NCI-H1930 (cell line): ENCODE results near the gene TWSG1.
"Not testable (repeated sequence)": the region's sequence is repeated elsewhere in the genome, so short reads cannot be mapped to it uniquely, and the experiment has no call there.

Experiments used
- DNase-seq, 2 experiments: peaks; one replicate each; lab custom pipeline; 2025; lab: John Stamatoyannopoulos, UW

TWSG1 gene

DNA sequence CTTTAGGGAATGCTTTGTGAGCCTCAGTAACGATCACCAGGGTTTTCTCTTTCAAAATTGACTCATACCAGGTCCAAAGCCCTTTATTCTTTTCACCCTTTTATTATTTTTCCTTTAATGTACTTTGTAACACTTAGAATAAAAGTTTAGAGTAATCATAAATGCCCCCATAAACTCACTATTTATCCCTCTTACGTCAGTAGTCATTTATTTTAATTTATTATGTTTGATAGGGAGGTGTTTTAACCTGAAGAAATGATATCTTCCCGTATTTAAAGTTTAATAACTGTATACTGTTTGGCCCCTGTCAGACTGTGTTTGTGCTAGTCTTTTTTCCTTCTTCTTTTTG, 1.1 kb downstream of the TWSG1 start:
- DNase-seq: no peak

DNA sequence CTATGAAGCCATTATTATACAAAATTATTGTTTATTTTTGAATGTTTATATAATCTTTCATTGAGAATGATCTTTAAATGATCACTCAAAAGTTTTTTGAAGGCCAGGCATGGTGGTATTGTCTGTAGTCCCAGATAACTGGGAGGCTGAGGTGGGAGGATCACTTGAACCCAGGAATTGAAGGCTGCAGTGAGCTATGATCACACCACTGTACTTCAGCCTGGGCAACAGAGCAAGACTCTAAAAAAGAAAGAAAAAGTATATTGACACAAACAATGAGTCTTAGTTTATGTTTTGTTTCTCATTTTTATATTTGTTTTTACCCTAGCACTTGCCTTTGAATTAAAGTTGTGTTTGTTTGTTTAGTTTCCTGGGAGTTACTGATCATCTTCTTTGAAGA, 2.3 kb downstream of the TWSG1 start:
- no peak for DNase-seq

DNA sequence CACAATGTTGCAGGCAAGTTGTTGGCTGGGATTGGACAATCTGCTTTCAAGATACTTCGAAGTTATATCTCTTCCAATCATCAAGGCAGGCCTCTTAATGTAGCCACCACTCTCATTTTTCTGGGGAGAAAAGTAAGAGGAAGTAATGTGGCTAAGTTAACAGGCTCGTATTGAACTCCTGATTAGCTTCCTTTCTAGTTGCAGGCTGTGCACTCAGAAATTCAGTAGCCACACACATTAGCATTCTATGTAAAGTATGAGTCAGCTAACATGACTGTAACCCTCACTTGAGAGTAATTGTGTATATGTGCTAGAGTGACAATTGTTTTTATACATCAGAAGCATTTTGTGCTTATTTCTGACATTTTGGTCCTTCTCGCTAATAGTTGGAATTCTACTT, 3.3 kb downstream of the TWSG1 start:
- DNase-seq: no peak

DNA sequence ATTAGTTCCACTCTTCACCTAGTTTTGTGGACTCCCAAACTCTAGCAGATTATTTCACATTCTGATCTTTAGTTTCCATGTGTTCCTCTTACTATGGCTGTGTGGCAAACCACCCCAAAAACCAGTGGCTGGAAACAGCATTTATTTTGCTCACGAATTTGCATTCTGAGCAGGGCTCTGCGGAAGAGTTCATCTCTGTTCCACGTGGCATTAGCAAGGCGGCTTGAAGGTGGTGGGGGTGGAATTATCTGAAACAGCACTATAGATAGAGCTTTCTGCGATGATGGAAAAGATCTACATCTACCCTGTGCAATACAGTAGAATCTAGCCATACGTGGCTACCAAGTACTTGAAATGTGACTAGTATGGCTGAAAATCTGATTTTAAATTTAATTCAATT, 5.9 kb downstream of the TWSG1 start:
- DNase-seq: no peak

DNA sequence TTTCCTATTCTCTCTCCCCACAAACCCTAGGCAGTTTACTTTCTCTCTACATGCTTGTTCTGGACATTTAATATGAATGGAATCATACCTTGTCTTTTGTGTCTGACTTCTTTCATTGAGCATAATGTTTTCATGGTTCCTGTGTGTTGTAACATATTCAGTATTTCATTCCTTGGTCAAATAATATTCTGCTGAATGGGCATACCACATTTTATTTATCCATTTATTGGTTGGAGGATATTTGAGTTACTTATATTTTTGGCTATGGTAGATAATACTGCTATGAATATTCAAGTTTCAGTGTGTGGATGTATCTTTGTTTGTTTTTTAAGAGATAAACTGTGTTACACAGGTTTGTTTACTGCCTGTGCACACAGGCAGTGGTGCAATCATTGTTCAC, 9.0 kb downstream of the TWSG1 start:
- DNase-seq: no peak

DNA sequence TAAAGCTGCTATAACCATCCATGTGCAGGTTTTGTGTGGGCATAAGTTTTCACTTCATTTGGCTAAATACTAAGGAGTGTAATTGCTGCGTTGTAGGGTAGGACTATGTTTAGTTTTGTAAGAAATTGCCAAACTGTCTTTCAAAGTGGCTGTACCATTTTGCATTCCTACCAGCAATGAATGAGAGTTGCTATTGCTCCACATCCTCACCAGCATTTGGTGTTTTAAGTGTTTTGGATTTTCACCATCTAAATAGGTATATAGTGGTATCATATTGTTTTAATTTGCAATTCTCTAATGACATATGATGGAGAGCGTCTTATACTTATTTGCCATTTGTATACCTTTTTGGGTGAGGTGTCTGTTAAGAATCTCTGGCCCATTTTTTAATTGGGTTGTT, 12.2 kb downstream of the TWSG1 start:
- no peak for DNase-seq

DNA sequence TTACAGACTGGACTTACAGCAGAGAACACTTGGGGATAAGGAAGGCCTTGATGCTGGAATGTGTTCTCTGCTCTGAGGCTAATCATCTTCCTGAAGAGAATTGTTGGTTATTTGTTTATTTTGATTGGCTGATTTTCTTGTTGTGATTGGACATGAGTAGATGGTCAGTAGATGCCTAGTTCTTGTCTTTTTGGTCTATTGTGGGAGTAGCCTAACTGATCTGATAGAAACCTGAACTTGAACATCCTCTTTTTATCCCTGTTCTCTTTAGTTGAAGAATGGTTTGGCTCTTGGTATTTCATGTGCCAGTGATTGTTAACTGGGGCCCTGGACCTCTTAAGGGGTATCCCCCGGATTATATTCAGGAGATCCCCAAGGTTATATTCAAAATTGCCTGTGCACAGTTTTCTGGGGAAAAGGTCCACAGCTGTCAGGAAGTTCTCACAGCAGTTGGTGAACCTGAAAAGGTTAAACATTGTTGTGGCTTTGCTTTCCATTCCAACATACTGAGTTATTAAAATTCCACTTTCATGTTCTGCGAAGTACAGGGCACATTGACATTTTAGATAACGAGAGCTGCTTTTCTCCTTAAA, 13.6 kb downstream of the TWSG1 start:
- DNase-seq: no peak

DNA sequence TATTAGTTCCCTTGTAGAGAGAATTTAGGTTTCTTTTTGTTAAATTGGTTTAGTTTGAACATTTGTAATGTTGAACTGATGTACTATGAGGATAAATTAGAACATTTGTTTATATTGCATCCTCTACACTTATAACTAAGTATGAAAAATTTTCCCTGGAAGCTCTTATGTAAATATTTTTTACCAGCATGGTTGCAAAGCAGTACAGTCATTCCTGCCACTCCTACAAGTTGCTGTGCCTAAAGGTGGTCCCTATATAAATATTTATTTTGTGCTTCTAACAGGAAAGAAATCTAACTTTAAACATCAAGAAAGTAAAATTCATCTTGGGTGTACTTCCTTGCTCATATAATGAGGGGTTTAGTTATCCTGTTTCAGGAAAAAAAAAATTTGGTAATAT, 14.2 kb downstream of the TWSG1 start:
- DNase-seq: no peak

DNA sequence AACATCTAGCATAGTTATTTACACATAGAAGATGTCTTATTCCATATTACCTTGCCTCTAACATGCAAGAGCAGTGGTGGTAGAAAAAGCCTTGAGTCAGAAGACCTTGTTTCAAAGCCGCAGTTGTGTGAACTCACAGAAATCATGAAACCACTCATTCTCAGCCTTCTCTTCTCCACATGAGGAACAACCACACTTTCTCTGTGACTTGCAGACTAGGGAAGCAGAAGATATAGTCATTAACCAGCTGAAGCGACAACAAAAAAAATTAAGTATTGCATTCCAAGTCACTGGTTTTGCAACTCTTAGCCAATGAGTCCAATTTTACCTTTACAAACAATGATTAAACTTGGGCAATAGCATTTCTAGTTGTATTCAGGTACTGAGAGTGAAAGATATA, 19.0 kb downstream of the TWSG1 start:
- no peak for DNase-seq

DNA sequence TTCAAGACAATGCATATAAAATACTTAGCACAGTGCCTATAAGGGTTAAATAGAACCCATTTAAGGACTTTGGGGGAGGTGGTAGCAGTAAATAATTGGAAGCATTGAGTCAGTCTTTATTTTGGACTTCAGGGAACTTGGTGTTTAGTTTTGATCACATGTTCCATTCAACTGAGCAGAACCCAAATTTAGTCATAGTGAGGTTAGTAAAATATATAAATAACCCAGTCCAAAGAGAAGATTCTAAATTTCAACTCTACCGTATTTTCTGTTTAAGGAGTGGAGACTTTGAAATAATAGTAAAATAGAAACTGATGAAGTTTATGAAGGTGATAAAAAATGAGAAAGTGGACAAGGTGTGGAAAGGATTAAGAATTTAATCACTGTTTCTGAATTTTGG, 19.7 kb downstream of the TWSG1 start:
- DNase-seq: no peak

DNA sequence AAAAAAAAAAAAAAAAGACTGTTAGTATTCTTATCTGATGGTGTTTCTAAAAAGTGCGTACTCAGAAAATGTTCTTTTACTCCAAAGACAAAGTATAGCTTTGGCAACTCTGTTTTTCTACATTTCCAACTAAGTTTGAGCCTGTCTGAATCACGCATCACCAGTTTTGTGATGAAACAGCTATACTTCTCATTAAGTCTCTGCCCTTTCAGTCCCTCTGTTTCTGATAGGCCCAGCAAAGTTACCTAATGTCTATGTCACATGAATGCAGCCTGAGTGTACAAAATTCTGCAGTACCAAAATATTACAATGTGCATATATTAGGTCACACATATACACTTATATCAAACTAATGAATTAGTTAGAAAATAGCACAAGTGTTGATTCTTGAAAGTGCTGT, 22.4 kb downstream of the TWSG1 start:
- no peak for DNase-seq

DNA sequence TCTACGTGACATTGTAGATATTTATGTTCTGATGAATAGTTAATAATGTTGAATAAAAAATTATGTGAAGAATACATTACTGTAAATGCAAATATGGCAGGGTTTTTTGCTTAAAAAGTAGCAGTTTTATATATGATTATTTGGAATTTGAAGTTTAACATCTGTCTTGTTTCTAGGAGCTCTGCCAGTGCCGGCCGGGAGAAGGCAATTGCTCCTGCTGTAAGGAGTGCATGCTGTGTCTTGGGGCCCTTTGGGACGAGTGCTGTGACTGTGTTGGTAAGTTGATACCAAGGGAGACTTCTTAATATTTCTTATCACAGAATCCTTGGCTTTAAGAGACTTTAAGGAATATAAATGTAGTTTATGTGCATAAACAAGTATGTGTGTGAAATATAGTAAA, 25.2 kb downstream of the TWSG1 start:
- no peak for DNase-seq

DNA sequence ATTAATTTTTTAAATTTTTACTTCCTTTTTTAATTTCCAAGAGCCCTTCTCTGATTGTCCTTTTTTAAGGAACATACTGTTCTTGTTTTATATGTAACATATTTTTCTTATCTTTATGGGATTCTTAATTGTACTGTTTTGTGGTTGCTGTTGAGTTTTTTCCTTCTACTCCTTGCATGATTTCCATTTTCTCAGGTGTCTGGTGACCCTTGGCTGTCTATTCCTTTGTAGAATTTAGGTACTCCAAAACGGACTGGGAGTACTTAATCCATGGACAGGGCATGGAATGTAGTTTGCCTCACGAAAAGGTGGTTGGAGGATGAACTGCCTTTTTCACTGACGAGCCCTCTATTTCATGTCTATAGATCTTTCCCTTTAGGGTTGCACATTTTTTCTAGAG, 26.6 kb downstream of the TWSG1 start:
- DNase-seq: no peak

DNA sequence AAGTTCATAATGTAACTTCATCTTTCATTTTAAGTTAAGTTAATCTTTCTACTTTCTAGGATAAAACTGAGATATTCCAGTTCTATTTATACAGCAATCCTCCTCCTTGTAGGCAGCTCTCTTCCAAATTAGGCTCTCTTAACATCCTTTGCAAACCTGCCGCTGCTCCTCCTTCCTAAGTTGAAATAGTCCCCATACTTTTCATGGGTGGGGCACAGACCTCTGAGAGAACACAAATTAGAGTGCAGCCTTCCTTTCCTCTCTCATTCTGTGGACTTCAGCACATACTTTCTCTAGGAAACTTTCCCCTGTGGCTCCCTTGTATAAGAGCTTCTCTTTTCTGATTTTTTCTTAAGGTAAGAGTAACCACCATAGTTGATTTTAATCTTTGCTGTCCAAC, 28.3 kb downstream of the TWSG1 start:
- no peak for DNase-seq

DNA sequence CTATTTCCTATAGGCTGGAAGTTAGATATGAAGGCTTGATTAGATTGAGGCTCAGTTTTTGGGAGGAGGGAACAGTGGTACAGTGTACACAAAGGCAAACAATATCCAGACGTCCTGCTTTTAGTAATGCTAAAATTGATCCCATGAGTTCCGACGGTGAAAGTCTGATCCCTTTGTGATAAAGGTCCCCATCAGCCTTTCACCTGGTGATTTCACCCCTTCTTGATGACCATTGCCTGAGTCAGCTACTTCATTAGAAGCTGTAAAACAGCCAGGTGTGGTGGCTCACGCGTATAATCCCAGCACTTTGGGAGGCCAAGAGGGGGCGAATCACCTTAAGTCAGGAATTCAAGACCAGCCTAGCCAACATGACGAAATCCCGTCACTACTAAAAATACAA, 29.7 kb downstream of the TWSG1 start:
- DNase-seq: no peak

DNA sequence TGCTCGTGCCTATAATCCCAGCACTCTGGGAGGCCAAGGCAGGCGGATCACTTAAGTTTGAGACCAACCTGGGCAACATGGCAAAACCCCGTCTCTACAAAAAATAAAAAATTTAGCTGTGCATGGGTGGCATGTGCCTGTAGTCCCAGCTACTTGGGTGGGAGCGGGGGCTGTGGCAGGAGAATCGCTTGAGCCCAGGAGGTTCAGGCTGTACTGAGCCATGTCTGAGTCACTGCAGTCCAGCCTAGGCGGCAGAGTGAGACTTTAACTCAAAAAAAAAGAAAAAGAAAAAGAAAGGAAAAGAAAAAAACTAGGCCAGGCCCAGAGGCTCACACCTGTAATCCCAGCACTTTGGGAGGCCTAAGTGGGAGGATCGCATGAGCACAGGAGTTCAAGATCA, 30.8 kb downstream of the TWSG1 start:
- DNase-seq: no peak

DNA sequence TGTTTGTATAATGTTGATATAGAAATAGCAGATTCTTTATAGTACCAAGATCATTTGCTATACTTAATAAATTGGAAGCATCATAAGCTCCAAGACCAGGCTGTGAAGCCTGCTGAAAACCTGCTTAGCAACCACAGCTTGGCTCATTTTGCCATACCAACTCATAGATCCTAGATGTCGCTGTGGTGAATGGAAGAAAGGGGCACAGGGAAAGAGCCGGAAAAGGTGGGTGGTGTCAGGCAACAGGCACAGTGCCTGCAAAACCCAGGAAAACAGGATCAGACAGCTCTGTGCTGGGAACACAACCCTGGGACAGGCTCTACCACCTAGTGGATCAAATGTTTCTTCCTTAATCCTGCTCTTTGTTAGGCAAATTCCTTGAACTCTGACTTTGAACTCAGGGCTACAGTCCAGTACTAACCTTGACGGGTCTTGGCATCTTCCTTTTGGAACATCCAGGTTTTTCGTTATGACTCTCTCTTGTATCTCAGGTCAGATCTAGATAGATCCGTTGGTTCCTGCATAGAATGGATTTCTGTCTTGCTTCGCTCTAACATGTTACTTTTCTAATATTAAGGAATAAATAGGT, 31.6 kb downstream of the TWSG1 start:
- DNase-seq: no peak

DNA sequence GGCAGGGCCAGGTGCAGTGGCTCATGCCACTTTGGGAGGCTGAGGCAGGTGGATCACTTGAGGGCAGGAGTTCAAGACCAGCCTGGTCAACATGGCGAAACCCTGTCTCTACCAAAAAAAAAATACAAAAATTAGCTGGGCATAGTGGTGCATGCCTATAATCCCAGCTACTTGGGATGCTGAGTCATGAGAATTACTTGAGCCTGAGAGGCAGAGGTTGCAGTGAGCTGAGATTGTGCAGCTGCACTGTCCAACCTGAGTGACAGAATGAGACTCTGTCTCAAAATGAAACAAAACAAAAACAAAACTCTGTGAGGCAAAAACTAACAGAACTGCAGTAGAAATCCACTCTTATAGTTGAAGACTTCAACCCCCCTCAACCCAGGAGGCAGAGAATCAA, 38.7 kb downstream of the TWSG1 start:
- not testable (repeated sequence) for DNase-seq

DNA sequence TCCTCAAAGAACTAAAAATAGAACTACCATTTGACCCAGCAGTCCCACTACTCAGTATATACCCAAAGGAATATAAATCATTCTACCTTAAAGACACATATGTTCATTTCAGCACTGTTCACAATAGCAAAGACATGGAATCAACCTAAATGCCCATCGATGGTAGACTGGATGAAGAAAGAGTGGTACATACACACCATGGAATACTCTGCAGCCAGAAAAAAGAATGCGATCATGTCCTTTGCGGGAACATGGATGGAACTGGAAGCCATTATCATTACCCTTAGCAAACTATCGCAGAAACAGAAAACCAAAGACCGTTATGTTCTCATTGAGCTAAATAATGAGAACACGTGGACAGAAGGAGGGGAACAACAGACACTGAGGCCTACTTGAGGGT, 44.5 kb downstream of the TWSG1 start:
- no peak for DNase-seq

DNA sequence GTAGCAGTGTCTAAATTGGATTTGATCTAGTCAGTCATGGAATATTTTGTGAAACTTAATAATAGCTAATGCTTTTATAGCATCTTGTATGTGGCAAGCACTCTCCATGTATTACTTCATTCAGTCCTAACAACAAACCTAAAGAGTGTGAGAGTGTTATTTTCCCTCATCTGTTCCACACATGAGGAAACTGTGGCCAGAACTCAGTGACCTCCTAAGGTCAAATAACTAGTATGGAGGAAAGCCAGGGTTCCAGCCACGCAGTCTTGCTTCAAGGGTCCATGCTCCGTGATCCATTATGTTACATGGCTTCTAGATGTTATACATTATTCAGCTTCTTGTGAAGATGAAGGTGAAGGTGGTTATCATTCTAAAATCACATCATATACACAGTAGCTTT, 45.5 kb downstream of the TWSG1 start:
- DNase-seq: peak in 1 of 2 experiments; percentile 34

DNA sequence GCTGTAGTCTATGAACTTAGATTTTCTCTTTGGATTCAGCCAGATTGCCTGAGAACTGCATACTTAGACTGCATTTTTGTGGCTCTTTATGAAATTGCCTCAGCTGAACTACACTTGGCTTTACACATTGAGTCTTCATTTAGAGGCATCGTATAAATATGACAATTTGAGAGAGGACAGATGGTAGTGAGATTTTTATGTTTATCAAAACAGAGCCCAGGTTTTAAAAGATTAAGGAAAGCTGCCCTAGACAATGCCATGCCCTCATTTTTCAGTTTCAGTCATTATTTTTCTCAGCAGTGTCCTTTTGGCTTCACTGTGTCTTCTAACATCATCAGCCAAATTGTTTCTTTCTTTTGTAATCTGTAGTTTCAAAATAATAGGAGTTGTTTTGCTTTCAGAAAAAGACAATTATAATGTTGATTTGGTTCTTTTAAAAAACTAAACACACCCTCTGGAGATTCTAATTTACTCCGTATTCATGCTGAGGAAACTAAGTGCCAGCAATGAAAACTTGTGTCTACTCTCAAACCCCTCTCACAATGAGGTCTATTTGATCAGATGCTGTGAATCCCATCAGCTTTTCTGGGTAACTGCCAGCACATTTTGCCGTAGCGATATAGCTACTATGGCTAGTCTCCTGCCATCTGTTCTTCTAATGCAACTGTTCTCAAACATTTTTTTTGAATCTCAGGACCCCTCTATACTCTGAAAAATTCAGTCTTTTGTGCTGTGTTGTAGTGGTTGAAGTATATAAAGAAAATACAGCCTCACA, 46.2 kb downstream of the TWSG1 start:
- DNase-seq: peak; percentile 82 to 96

DNA sequence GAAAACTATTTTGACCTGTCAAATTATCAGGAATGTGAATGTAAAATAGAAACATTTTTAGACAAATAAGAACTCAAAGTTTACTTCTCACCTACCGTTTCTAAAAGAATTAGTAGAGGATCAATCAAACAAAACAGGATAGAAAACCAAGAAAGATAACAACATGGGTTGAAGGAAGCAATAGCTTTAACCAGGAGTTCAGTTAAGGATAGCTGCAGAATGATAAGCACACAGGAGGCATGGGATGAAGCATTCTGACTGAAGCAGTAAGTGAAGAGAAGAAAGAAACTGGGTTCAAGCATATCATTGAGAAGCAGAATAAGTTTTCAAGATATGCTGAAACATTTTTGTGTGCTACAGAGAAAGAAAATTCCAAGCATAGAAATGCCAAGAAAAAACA, 52.3 kb downstream of the TWSG1 start:
- DNase-seq: no peak

DNA sequence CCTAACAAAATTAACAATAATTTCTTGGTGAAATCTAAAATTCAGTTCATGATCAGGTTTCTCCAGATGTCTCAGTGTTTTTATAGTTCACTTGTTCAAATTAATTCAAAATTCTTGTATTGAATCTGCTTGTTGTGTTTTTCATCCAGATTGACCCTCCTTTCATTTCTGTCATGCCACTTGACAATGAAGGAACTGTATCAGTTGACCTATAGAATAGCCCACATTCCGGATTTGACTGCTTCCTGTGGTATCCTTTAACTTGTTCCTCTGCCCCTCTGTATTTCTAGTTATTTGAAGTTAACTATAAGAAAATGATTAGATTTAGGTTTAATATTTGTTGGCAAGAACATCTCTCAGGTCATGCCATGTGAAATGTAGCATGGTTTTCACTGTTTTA, 53.3 kb downstream of the TWSG1 start:
- DNase-seq: no peak

DNA sequence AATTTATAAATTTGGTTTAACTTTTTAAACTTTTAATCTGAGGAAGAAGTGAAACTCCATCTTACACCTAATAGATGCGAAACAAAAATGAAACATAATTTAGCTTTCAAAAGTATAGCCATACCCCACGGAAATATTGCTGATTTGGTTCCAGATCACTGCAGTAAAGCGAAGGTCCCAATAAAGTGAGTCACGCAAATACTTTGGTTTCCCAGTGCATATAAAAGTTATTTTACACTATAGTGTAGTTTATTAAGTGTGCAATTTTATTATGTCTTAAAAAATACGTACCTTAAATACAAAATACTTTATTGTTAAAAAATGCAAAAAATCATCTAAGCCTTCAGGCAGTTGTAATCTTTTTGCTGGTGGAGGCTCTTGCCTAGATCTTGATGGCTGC, 55.1 kb downstream of the TWSG1 start:
- no peak for DNase-seq
